ENCODE results near the gene MYBPHL.

Gene MYBPHL

DNA sequence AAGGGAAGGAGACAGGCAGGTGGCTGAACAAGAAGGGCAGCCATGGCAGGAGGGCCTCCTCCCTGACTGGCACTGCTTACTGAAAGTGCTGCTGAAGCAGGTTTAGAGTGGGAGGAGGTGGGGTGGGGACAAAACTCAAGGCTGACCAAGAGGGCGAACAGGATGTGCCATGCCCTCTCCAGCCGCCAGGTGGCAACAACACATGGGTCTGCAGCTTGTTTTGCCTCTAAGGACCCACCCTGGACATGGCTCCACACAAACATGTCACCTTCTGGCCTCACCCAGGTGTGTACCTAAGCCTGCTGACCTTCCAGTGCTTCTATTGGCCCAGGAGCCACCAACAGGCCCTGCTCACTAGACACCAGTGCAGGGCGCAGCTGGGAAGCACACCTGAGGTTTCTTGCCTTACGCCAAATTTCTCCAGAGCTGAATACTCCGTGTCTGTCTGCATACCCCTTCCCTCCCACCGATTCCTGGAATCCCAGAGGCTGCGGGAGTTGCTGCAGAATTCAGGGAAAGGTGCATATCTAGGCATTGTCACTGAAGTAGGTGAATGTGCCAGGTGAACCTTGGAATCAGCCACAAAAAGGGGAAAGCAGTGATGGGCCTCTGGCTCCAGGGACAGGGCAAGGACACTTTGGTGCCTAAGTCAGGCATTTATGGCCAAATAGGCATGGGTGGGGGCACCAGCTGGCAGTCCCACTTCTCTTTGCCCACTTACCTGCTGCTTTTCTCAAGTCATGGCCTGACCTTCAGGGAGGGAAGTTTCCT, 29.2 kb downstream of the MYBPHL start:
- TF ChIP-seq FOXP2 (optimal IDR thresholded peaks at IDR 0.05; ENCODE audit: borderline replicate concordance, extremely low read depth, extremely low read length, insufficient read depth) (peak; percentile 80), REST (IDR thresholded peaks at IDR 0.05; ENCODE audit: insufficient read depth in 1 of 2, low read depth in 2 of 2, low read length in 2 of 2) (no peak), TAF1 (IDR thresholded peaks at IDR 0.05; ENCODE audit: borderline replicate concordance, insufficient read depth, low read length) (0 out of 2 replicates have a peak, but pooled peaks have one; percentile 7), SIN3A (IDR thresholded peaks at IDR 0.05; ENCODE audit: borderline replicate concordance, insufficient read depth, low read length) (no peak), POLR2AphosphoS5 (IDR thresholded peaks at IDR 0.05; ENCODE audit: low read depth, low read length) (peak; percentile 39; the same call in 1 of the 2 replicates)

DNA sequence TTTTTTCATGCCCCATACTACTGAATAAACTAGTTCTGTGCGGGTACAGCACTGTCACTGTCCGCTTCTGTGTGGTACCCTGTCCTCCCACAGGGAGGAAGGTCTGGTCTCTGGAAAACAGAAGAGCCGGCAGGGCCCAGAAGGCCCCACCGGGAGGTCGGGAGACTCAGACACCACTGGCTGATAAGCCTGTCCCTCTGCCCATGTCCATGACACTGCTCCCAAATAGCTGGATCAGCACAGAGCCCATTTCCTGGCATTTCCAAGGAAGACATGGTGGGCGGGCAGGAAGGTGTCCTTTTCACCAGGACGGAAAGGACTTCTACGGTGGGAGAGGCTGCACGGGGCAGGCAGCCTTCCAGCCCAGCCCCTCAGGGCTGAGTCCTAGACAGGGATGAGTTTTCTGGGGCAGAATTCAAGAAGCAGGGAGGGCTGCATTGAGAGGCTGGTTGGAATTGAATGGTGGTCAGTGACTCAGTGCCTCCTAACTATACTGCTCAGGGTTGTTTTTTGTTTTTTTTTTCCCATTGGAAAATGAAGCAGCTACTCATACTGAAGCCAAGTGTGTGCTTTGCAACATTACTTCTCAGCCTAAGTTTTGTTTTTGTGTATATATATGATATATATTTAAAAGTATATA, 31.0 kb downstream of the MYBPHL start:
- TF ChIP-seq REST (IDR thresholded peaks at IDR 0.05; ENCODE audit: insufficient read depth in 1 of 2, low read depth in 2 of 2, low read length in 2 of 2), result no peak
- no peak for TF ChIP-seq POLR2AphosphoS5 (IDR thresholded peaks at IDR 0.05; ENCODE audit: low read depth, low read length)
- TF ChIP-seq TAF1 (IDR thresholded peaks at IDR 0.05; ENCODE audit: borderline replicate concordance, insufficient read depth, low read length), result no peak
- TF ChIP-seq FOXP2 (optimal IDR thresholded peaks at IDR 0.05; ENCODE audit: borderline replicate concordance, extremely low read depth, extremely low read length, insufficient read depth), result no peak
- TF ChIP-seq SIN3A (IDR thresholded peaks at IDR 0.05; ENCODE audit: borderline replicate concordance, insufficient read depth, low read length), result no peak

DNA sequence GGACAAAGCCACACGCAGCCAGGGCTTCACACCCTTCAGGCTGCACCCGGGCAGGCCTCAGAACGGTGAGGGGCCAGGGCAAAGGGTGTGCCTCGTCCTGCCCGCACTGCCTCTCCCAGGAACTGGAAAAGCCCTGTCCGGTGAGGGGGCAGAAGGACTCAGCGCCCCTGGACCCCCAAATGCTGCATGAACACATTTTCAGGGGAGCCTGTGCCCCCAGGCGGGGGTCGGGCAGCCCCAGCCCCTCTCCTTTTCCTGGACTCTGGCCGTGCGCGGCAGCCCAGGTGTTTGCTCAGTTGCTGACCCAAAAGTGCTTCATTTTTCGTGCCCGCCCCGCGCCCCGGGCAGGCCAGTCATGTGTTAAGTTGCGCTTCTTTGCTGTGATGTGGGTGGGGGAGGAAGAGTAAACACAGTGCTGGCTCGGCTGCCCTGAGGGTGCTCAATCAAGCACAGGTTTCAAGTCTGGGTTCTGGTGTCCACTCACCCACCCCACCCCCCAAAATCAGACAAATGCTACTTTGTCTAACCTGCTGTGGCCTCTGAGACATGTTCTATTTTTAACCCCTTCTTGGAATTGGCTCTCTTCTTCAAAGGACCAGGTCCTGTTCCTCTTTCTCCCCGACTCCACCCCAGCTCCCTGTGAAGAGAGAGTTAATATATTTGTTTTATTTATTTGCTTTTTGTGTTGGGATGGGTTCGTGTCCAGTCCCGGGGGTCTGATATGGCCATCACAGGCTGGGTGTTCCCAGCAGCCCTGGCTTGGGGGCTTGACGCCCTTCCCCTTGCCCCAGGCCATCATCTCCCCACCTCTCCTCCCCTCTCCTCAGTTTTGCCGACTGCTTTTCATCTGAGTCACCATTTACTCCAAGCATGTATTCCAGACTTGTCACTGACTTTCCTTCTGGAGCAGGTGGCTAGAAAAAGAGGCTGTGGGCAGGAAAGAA, 32.0 kb downstream of the MYBPHL start:
- TF ChIP-seq REST (IDR thresholded peaks at IDR 0.05; ENCODE audit: insufficient read depth in 1 of 2, low read depth in 2 of 2, low read length in 2 of 2), result no peak
- no peak for TF ChIP-seq SIN3A (IDR thresholded peaks at IDR 0.05; ENCODE audit: borderline replicate concordance, insufficient read depth, low read length)
- no peak for TF ChIP-seq TAF1 (IDR thresholded peaks at IDR 0.05; ENCODE audit: borderline replicate concordance, insufficient read depth, low read length)
- TF ChIP-seq FOXP2 (optimal IDR thresholded peaks at IDR 0.05; ENCODE audit: borderline replicate concordance, extremely low read depth, extremely low read length, insufficient read depth), result peak; percentile 82
- no peak for TF ChIP-seq POLR2AphosphoS5 (IDR thresholded peaks at IDR 0.05; ENCODE audit: low read depth, low read length)

GRCh38 chr1:109273570-109274288, 33.1 kb downstream of the MYBPHL start:
- no peak for TF ChIP-seq TAF1 (IDR thresholded peaks at IDR 0.05; ENCODE audit: borderline replicate concordance, insufficient read depth, low read length)
